Measurements from ENCODE around the gene KMT5C.

- TF ChIP-seq CTCF (conservative IDR thresholded peaks at IDR 0.05; ENCODE audit: low read length) (no peak), EZH2phosphoT487 (IDR thresholded peaks at IDR 0.05; ENCODE audit: borderline replicate concordance) (no peak)
Observed at GRCh38 chr19:55358493-55358892, 18.8 kb downstream of the KMT5C start.
